Prostate gland (tissue), 2 donors: ENCODE measurements around the gene GAB1. TPM values are rescaled to one million over a fixed set of nuclear protein-coding genes. Genes with fewer than 3 reads are reported as not detected.

Experiments used
- DNase-seq: peaks from one replicate; pipeline ENCODE4 v3.0.0-alpha.2; 2019; ENCODE audit warnings: low spot score
- H3K27ac ChIP-seq, 2 donors: fragments of 200-600 bp; sonication (generic); 2 replicates each; pipeline ENCODE4 v1.5.1; 2017 to 2019
- H3K27me3 ChIP-seq: fragments of 200-600 bp; sonication (generic); replicated peaks from 2 replicates; pipeline ENCODE4 v1.5.1; 2019; ENCODE audit not compliant: insufficient read depth
- H3K36me3 ChIP-seq, 2 donors: fragments of 200-600 bp; sonication (generic); 1 replicate in 1 of 2; 2 replicates in 1 of 2; pipeline versions ENCODE4 v1.5.1 to v1.8.1; 2017 to 2019
- H3K4me1 ChIP-seq: fragments of 200-600 bp; sonication (generic); replicated peaks from 2 replicates; pipeline ENCODE4 v1.5.1; 2019
- H3K4me3 ChIP-seq, 2 donors: fragments of 200-600 bp; sonication (generic); 2 replicates each; pipeline ENCODE4 v1.5.1; 2017 to 2019
- H3K9me3 ChIP-seq: fragments of 200-600 bp; sonication (generic); 2 replicates; pipeline ENCODE4 v1.5.1; 2017
- CTCF ChIP-seq, 4 experiments: fragments of 200-600 bp in 2 of 4; fragments of 450-650 bp in 2 of 4; sonication (generic) in 2 of 4; IDR thresholded peaks; 1 replicate in 3 of 4; 2 replicates in 1 of 4; pipeline ENCODE4 v1.5.1; 2016 to 2019; ENCODE audit warnings: antibody characterized with exemption in 4 of 4, mild to moderate bottlenecking in 2 of 4, moderate library complexity in 2 of 4
- POLR2A ChIP-seq: fragments of 450-650 bp; IDR thresholded peaks from one replicate; pipeline ENCODE4 v1.6.1; 2016; ENCODE audit warnings: antibody characterized with exemption, mild to moderate bottlenecking
- POLR2AphosphoS5 ChIP-seq: sonication (generic); formaldehyde crosslinking; IDR thresholded peaks from one replicate; pipeline ENCODE4 v1.6.1; 2017; ENCODE audit warnings: antibody characterized with exemption
- WGBS: methylation state at CpG from one replicate; pipeline ENCODE4 v1.1.5; 2018; 5-methylcytosine and 5-hydroxymethylcytosine counted together
- intact Hi-C: fragments of 100-400 bp; cut with DNase I; formaldehyde crosslinking; loops from one replicate; pipeline ENCODE4 v1.14.2; 2022
- total RNA-seq, 2 donors: library from RNA; depleted of rRNA; stranded (reverse); fragments of >200 nt; gene quantifications; one replicate each; pipeline ENCODE4 v1.1.0, GENCODE V29; 2016

Gene GAB1
- total RNA-seq, 2 donors from 2014 or later = 13.7 to 61.1 TPM

GRCh38 chr4:143356493-143356892, 19.8 kb downstream of the GAB1 start:
- Histone ChIP-seq H3K27me3 (no peaks in the 10 kb centered on the region), H3K9me3 (no peaks in the 10 kb centered on the region), H3K4me1 (peaks cover 3% of the 10 kb centered on the region), H3K4me3 (no peak overlapping the region), H3K36me3 (no peaks in the 10 kb centered on the region), H3K27ac (no peak overlapping the region)
- 30% methylated on average over 3 of the region's 3 CpGs for WGBS
- no peak for DNase-seq
- intact Hi-C loops = no loop called here
- TF ChIP-seq POLR2A (no peak), CTCF (IDR thresholded peaks at IDR 0.05) (no peak), POLR2AphosphoS5 (no peak)

- Histone ChIP-seq H3K36me3 (no peaks in the 10 kb centered on the region), H3K4me3 (no peak overlapping the region), H3K9me3 (no peaks in the 10 kb centered on the region), H3K4me1 (peaks cover 3% of the 10 kb centered on the region), H3K27ac (no peak overlapping the region), H3K27me3 (no peaks in the 10 kb centered on the region)
- no peak for TF ChIP-seq POLR2AphosphoS5
- TF ChIP-seq CTCF (IDR thresholded peaks at IDR 0.05) = no peak
- TF ChIP-seq POLR2A = no peak
- no peak for DNase-seq
- WGBS = 100% methylated on average over 1 of the region's 1 CpG
- intact Hi-C loops = no loop called here
Observed at GRCh38 chr4:143357161-143357845, 20.6 kb downstream of the GAB1 start.

GRCh38 chr4:143358419-143358818, 21.7 kb downstream of the GAB1 start:
- Histone ChIP-seq H3K27me3 (no peaks in the 10 kb centered on the region), H3K36me3 (no peaks in the 10 kb centered on the region), H3K9me3 (no peaks in the 10 kb centered on the region), H3K4me1 (peaks cover 3% of the 10 kb centered on the region), H3K4me3 (no peak overlapping the region), H3K27ac (peak overlapping the region; percentile 32 to 54)
- intact Hi-C loops = no loop called here
- WGBS = 30% methylated on average over 3 of the region's 3 CpGs
- no peak for DNase-seq
- TF ChIP-seq CTCF (IDR thresholded peaks at IDR 0.05) (no peak), POLR2A (no peak), POLR2AphosphoS5 (no peak)

- Histone ChIP-seq H3K27ac (peak overlapping the region; percentile 32 to 54), H3K4me1 (peaks cover 3% of the 10 kb centered on the region), H3K9me3 (no peaks in the 10 kb centered on the region), H3K27me3 (no peaks in the 10 kb centered on the region), H3K4me3 (no peak overlapping the region), H3K36me3 (no peaks in the 10 kb centered on the region)
- 6% methylated on average over 6 of the region's 6 CpGs for WGBS
- DNase-seq = peak; percentile 91
- intact Hi-C loops = no loop called here
- peak; percentile 95 for TF ChIP-seq POLR2AphosphoS5
- TF ChIP-seq CTCF (IDR thresholded peaks at IDR 0.05) = no peak
Observed at GRCh38 chr4:143358923-143359643, 22.4 kb downstream of the GAB1 start.
